Ammon's horn (tissue), 1 donor: ENCODE data around the gene ZNF180.
"Not testable (repeated sequence)": the region's sequence is repeated elsewhere in the genome, so short reads cannot be mapped to it uniquely, and the experiment has no call there.

ENCODE experiments used
- DNase-seq: peaks from one replicate; pipeline ENCODE4 v3.0.0-alpha.2; 2016; ENCODE audit warnings: low spot score

Gene ZNF180

DNA sequence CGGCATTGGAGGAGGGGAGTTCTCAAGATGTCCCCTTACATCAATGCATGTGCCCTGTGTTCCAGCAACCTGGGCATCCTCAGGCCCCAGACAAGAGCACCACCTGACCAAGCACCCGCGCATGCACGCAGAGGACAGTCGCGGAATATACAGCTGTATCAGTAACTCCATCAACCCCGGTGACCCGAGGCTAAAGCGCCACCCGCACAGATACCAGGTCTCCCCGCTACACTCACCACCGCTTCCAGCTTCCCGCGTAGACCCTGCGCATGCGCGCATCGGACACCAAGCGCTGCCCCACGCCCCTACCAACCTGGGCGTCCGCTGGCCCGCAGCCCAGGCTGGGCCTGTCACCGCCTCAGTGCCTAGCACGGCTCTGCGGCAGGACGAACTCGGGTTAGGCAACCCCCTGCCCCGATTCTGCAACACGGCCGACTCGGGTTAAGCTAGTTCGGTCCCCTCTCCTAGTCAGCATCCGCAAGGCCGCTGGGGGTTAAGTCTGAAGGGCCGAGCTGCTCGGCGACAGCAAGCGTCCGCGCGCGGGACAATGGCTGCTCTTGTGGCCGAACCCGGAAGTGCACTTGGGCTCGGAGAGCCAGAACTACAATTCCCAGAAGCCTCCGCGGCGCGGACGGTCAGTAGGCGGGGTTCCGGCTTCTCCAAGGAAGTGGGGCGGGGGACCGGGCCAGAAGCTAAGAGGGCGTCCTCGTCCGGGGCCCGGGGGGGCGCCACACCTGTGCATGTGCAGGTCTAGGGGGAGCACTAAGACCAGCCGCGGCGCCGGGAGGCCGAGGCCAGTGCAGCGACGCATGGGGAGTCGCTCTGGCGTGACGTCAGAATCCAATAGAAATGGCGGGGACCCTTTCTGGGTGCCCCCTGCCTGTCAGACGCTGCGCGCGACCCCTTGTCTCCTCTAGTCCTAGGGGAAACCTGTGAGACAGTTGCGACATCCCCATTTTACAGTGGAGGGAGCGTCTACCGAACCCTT lies at the start of gene ZNF180:
ZNF180 (minus strand) TSS at position 561 of the 988 bp plus-strand sequence. CDS start 3,188 bp downstream, outside the sequence.
- peak; percentile 96 for DNase-seq

DNA sequence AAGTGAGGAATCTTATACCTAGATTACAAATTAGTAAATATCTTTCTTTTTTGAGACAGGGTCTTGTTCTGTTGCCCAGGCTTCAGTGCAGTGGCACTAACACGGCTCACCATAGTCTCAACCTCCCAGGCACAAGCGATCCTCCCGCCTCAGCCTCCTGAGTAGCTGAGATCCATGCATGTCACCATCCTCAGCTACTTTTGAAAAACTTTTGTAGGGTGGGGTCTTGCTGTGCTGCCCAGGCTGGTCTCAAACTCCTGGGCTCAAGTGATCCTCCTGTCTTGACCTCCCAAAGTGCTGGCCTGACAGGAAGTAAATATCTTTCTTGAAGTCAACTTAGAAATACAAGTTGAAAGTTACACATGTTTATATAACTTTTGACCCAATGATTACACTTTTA lies 49.2 kb upstream of the ZNF180 start:
- DNase-seq: no peak

DNA sequence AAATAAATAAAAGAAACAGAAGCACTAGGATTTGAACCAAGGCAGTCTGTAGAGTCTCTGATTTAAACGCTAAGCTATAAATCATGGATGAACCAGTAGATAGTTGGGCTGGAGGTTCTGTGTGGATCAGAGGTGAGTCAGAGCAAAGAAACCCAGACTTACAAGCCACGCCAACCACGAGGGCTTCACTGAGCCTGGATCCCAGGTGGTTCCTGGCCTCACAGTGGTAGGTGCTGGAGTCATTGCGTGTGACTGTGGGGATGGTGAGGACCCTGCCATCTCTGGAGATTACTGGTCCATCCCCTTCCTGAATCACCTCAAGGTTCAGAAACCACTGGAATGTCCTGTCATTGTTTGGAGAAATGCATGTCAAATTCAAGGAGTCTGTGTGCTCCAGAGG lies 48.4 kb upstream of the ZNF180 start:
- DNase-seq: no peak

DNA sequence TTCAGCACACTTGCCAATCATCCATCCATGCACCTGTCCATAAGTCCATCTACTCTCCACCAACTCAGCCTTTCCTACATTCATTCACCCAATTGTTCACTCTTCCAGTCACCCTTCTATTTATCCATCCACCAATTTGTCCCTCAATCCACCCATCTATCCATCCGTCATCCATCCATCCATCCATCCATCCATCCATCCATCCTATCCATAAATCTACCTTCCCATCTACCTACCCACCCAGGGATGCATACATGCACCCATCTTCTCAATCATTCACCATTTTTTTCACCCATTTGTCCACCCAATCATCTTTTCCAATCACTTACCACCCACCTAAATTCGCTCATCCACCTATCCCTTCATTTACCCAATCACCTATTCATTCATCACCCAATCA lies 43.7 kb upstream of the ZNF180 start:
- no peak for DNase-seq

DNA sequence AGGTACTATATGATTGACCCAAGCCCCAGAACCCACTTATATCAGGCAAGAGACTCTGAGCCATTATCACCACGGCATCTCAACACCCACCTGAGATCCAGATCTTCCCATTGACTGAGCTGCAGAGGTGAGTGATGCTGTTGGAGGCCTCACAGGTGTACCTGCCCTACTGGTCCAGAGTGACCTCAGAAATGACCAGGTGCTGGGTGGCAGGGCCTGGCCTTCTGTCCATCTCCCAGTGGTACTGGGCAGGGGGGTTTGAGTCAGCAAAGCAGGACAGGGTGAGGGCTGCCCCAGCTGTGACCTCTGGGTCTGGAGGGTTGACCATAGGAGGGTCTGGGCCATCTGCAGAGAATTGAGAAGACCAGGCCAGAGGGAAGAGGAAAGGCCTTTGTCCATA lies 42.3 kb upstream of the ZNF180 start:
- no peak for DNase-seq

DNA sequence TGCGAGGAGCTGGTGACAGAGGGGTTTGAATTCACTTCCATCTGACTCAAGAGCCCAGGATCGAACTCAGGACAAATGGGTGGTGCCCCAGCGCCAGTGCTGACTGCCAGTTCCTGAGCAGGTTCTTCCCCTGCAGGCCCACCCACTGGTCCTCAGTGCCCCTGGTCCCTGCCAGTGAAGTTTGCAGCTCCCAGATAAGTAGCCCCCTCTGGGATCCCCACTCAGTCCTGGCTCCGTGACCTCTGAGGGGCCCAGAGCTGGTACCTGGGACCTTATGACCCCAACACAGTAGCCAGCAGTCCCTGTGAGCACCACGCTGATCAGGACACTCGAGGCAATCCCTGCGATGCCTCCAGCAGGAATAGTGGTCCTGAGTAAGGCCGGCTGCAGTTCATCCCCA lies 40.4 kb upstream of the ZNF180 start:
- no peak for DNase-seq

DNA sequence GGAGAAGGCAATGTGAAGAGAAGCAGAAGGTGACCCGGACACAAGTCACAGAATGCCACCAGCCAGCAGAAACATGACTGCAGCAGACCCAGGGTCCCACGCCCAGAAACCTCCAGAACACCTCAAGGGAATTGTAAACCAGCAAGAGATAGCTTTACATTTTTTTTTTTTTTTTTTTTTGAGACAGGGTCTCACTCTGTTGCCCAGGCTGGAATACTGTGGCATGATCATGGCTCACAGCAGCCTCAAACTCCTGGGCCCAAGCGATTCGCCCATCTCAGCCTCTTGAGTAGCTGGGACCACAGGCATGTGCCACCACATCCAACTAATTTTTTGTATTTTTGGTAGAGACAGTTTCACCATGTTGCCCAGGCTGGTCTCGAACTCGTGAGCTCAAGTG lies 39.7 kb upstream of the ZNF180 start:
- no peak for DNase-seq

DNA sequence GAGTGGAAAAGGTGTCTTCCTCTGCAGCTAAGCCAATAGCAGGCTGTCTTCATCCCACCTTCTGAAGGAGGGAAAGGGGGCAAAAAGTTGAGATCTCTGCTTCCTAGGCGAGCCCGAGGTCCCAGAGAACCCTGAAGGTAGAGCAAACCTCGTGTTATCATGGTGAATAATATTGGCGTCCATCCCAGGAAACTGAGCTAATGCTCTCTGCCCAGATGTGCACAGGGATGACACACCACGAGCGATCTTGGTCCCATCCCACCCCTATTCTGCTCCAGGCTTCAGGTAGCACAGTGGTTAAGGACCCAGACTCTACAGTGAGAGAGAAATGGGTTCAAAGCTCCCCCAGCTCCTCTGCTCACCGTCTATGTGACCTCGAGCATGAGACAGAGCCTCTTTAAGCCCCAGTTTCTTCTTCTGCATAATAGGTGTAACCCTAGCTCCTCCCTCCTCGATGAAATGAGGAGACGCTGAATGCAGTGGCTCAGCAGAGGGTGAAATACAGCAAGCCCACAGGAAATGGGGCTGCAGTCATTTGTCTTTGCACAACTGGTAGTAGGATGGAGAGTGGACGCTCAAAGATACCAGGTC lies 39.0 kb upstream of the ZNF180 start:
- DNase-seq: no peak

DNA sequence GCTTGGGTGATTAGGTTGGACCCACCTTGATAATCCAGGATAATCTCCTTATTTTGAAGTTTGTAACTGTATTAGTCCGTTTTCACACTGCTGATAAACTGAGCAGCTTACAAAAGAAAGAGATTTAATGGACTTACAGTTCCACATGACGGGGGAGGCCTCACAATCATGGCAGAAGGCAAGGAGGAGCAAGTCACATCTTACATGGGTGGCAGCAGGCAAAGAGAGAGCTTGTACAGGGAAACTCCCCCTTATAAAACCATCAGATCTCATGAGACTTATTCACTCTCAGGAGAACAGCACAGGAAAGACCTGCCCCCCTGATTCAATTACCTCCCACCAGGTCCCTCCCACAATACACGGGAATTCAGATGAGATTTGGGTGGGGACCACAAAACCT lies 35.0 kb upstream of the ZNF180 start:
- DNase-seq: not testable (repeated sequence)

DNA sequence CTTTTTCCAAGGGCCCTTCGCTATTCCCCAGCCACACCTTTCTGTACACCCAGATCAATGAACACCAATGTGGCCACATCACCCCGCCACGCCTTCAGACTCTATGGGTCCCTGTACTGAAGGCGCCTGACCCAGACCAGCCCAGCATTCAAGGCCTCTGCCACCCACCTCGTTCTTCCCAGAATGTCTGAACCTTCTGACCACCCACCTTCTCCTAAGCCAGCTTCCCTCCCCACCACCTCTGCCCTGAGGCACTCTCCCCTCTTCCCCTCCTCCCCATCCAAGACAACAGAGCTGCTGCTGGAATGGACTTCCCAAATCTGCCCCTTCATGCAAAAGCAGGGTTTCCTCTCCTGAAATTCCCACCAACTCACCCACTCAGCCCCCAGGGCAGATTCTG lies 32.5 kb upstream of the ZNF180 start:
- no peak for DNase-seq

DNA sequence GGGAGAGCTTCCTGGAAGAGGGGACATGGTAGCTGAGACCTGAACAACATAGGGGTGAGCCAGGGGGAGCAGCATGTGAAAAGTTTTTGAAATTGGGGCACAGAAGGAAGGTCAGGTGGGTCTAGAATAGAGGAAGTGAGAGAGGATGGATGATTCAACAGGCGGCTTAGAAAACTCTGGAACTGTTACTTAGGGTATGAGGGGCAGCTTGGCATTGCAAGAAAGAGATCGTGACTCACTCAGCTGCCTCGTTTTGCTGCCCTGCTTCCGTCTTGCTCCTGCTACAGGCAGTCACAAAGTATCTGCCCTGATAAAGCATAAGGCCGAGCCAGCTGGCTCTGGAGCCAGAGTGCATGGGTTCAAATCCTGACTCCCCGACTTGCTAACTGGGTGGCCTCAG lies 30.5 kb upstream of the ZNF180 start:
- DNase-seq: no peak

DNA sequence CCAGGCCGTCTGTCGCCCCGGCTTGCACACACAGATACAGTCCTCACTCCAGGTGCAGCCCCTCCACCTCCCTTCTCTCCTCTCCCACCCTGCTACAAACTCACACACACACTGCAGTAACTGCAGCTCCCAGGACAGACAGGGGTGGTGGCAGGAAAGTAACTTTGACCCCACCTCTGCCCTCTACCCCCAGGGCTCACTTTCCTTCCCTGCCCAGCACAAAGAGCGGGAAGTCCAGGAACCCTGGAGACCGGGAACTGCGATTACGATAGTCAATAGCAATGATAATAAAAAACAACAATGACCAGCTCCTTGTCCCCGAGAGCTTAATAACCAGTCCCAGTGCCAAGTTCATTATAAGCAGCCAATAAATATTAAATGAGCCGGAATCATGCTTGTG lies 29.2 kb upstream of the ZNF180 start, which contains the start of gene CEACAM20:
CEACAM20 (minus strand) TSS at position 140 of the 400 bp plus-strand sequence. CDS start 166 bp downstream, outside the sequence.
- no peak for DNase-seq

DNA sequence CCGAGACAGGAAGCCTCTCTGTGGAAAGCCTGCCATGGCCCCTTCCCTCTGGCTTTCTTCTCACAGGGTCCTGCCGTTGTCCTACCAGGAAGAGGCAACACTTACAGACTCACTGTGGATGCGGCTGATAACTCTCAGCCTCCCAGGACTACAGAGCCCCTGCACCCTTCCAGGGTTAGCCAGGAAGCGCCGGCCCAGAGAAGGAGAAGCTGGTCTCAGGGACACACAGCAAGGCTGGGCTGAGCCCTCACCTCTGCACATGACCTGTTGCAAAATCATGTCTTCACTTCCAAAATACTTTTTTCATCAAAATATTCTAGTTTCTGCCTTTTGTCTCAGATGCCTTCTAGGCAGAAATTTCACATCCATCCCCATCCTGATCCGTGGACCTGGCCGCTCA lies 27.2 kb upstream of the ZNF180 start:
- DNase-seq: no peak

DNA sequence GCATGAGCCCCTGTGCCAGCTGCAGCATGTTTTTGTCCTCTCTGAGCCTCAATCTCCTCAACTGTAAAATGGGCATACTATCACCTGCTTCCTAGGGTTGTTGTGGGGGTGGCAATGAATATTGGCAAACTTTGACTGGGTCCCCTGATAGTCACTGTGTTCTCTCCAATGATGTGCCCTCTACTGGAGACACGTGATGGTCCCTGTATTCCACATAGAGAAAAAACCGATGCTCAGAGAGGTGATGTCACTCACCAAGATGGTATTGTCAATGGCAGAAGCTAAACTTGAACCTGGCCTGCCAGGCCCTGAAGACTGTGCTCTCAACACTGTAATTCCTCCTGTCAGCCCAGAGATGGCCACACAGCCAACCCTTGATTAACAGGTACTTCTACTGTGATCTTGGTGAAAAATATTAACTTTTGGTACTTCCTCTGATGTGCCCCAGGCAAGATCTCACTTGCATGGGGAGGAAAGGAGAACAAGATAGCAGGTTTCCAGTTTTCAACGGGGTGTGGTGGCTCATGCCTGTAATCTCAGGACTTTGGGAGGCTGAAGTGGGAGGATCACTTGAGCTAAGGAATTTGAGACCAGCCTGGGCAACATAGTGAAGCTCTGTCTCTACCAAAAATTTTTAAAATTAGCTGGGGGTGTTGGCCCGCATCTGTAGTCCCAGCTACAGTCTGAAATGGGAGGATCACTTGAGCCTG lies 25.6 kb upstream of the ZNF180 start:
- no peak for DNase-seq

DNA sequence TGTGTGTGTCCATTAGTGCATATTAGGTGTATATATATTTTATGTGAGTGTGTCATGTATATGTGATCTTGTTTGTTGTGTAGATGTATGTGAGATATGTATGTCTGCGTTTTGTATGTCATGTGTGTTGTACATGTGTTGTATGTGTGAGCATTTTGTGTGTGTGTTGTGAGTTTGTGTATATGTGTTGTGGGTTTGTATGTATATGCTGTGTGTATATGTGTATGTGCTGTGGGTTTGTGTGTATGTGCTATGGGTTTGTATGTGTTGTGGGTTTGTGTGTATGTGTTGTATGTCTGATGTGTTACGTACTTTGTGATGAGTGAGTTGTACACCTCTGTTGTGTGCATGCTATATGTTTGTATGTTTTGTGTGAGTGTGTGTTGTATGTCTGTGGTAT lies 21.0 kb upstream of the ZNF180 start:
- no peak for DNase-seq

DNA sequence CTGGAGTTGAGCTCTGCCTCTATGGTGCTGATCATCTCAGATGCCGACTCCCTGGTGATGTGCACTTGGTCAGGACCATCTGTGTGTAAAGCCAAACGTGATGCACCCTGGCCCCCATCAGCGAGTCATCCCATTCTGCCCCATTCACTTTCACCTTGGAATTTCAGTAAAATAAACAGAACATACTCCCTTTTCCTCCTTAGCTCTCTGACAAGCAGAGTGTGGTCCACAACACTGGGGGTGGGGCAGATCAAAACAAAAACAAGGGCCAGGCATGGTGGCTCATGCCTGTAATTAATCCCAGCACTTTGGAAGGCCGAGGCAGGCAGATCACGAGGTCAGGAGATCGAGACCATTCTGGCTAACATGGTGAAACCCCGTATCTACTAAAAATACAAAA lies 16.8 kb upstream of the ZNF180 start:
- no peak for DNase-seq

DNA sequence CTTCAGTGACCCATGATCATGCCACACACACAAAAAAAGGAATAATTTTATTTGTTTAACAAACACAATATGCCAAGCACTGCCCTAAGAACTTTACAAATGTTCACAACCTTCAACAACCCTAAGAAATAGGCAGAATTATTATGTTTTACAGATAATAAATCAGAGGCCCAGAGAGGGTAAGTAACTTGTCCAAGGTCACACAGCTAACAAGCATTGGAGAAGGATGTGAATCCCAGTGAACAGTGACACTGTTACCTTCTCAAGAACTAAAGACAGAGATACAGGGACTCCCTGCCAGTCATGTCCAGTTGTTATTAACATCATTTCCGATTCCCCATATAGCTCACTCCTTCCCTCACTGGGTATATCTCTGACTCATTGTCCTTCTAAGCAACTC lies 15.6 kb upstream of the ZNF180 start:
- DNase-seq: no peak

DNA sequence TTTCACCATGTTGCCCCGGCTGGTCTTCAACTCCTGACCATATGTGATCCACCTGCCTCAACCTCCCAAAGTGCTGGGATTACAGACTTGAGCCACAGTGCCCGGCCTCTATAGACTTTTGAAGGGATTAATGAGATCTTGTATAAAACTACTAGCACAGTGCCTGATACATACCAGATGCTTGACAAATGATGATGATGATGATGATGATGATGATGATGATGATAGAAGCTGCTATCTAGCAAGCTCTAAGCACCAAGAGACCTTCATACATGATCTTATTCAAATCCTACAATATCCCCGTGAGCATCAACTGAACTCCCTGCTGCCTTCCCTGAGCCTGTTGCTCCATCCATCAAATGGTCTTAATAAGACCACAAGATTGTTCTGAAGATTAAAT lies 14.7 kb upstream of the ZNF180 start:
- DNase-seq: no peak

DNA sequence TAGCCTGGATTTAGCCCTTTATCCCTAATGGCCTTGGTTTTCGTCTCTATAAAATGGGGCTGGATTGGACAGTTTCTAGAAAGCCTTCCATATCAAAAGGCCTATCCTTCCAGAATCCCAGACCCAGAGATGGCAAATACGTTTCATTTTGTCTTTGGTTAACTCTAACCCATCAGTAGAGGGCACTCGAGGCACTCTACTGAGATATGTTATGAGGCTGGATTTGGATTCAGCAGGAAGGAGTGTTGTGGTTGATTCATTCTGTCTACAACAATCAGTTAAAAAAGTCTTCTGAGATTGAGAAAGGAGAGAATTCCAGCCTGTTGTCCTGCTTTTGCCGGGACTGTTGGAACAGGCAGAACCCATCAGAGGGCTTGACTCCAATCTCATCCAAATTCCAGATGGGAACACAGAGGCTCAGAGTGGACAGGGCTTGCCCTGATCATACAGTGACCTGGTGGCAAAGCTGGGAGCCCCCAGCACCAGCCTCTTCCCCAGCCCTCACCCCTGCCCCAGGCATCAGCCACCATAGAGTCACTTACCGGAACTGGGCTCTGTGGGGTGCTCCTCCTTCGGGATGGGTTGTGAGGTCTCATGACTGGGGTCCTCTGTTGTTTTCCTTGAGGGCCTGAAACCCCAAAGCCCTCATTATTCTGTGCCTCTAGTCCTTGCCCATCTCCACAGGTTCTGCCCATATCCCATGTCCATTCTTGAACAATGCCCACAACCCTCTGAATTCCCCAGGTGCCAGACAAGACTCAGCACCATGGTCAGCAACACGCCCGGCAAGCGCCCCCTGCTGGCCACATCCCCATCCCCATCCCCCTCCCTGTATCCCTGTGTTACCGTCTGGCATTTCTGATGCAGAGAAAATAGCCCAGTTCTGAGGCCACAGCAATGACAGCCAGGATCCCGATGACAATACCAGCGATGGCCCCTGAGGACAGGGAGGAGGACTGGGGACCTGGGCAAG lies 12.3 kb upstream of the ZNF180 start:
- DNase-seq: no peak

DNA sequence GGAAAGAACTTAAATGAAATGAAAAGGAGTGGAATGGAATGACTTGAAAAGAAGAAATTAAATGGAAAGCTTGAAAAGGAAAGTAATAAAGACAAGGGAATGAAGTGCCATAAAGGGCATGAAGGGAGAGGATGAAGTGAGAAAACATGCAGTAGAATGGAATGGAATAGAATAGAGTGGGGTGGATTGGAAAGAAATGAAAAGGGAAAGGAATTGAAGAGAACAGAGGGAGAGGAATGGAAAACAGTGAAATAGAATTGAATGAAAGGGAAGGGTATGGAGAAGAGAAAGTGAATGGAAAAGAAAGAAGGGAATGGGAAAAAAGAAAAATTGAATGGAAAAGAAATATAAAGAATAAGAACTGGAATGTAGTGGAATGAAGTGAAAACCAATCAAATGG lies 9.2 kb upstream of the ZNF180 start:
- DNase-seq: no peak

DNA sequence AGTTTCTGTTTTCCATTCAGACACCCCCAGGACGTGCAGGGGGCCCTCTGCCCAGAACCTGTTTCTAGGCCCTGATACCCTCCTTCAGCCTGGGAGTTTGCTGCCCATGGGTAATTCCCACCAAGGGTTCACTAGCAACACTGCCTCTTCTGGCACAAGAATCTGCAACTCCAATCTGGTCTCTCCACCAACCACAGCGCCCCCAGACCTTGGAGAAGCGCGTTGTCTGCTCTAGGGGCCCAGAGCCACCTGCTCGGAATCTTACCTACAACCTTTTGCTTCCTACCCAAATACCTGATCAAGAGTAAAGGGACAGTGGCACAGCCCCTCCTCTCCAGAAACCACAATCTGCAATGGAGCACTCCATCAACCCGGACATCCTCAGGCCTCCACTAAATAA lies 763 bp downstream of the ZNF180 start:
- DNase-seq: no peak

DNA sequence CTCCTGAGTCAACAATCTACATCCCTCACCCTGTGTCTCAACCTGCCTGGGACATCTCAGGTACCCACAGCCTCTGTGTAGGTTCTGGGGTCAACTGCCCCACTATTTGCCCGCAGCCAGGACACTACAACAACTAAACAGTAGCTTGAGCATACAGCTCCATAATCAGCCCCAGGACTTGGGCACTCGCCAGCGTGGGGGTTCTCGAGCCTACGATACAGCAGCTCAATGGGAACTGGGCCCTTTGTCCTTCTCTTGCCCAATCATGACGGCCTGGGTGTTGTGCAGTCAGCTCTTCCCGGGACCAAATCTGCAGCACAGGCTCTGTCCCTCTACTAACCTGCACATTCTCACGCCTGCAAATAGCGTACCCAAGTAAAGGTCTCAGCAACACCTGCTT lies 1.3 kb downstream of the ZNF180 start:
- DNase-seq: no peak
